ENCODE data around the gene RBM33. TPM values are rescaled to one million over a fixed set of nuclear protein-coding genes. Genes with fewer than 3 reads are reported as not detected.

The RBM33 gene
- total and polyA plus RNA-seq, 2 of the 8 experiments (the other 6 are each of a cell fraction or from before 2014, with no cell fraction given): 16.5 to 64.6 TPM

DNA sequence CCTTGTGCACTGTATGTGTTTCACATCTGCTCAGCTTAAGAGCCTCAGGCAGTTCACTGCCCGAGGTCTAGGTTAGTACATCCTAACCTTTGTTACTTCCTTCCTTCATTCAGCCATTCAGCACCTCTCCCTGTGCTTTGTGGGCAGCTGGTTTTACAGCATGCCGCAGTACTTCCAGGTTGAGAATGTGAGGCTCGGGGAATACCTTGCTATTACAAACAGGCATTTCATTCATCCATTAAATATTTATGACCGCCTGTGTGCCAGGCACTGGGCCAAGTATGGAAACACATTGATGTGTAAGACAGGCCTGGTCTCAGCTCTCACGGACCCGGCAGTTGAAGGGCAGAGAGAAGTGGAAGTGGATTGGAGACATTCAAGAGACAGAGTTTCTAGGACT lies 85.4 kb downstream of the RBM33 start:
- POLR2A ChIA-PET (ENCODE audit: partially characterized antibody): no interaction called here
- TF ChIP-seq PHF8 (conservative IDR thresholded peaks at IDR 0.05; ENCODE audit: low read depth, low read length) (no peak), POLR2A (IDR thresholded peaks at IDR 0.05; ENCODE audit: control extremely low read depth in 1 of 2, low read depth in 2 of 2, low read length in 2 of 2) (no peak), NRF1 (IDR thresholded peaks at IDR 0.05; ENCODE audit: low read depth, low read length) (no peak), BACH1 (IDR thresholded peaks at IDR 0.05; ENCODE audit: low read length) (no peak), CBX5 (IDR thresholded peaks at IDR 0.05; ENCODE audit: low read depth, low read length) (no peak), USF2 (IDR thresholded peaks at IDR 0.05; ENCODE audit: low read length) (no peak), SIX5 (IDR thresholded peaks at IDR 0.05; ENCODE audit: low read depth, low read length) (no peak), GTF2F1 (IDR thresholded peaks at IDR 0.05; ENCODE audit: borderline replicate concordance, low read depth, low read length) (no peak), E2F6 (IDR thresholded peaks at IDR 0.05) (no peak)

More for the DNA sequence above, 85.4 kb downstream of the RBM33 start:
- peaks cover 0 to 5% (median 1%) of the 10 kb centered on the region in 4 experiments; a peak in 2 of 8 replicates for H3K36me3 ChIP-seq (ENCODE audit: control insufficient read depth in 2 of 4, insufficient read depth in 4 of 4, low read length in 3 of 4)
- no peak overlapping the region for H2AFZ ChIP-seq (ENCODE audit: low read length)
- no peak overlapping the region for H4K8ac ChIP-seq (ENCODE audit: extremely low read depth, insufficient read depth, low read length)
- H3K4me2 ChIP-seq (ENCODE audit: insufficient read depth in 1 of 2, low read depth in 2 of 2, low read length in 2 of 2): no peak overlapping the region
- H3K4ac ChIP-seq (replicated peaks; ENCODE audit: insufficient read length, low read depth, low read length): no peak overlapping the region
- H3K9me3 ChIP-seq (ENCODE audit: insufficient read depth in 2 of 2, low read depth in 1 of 2, low read length in 1 of 2): no peaks in the 10 kb centered on the region
- H4K91ac ChIP-seq (replicated peaks; ENCODE audit: insufficient read length, low read length): no peak overlapping the region
- H2AK5ac ChIP-seq (ENCODE audit: low read depth, low read length): no peak overlapping the region
- no peak overlapping the region for H3K4me3 ChIP-seq (ENCODE audit: extremely low read depth in 1 of 4, insufficient read depth in 2 of 4, low read depth in 3 of 4, low read length in 4 of 4)
- WGBS, 2 experiments (ENCODE audit: extremely low coverage in 1 of 2, insufficient coverage in 1 of 2, insufficient read length in 1 of 2, insufficient replicate concordance in 2 of 2, low coverage in 1 of 2, low lambda C conversion rate in 2 of 2, missing lambda C conversion rate in 1 of 2): 90% methylated on average over 6 of the region's 6 CpGs; no CpG with 5 or more reads in 1 of the 2 experiments
- no peak overlapping the region for H3K9ac ChIP-seq (replicated peaks in 1 of 4; ENCODE audit: extremely low read depth in 1 of 4, low read depth in 3 of 4, low read length in 3 of 4)
- no peaks in the 10 kb centered on the region for H3K27me3 ChIP-seq (replicated peaks in 1 of 4; ENCODE audit: control insufficient read depth in 3 of 4, extremely low read depth in 1 of 4, insufficient read depth in 3 of 4, low read length in 3 of 4)
- H2BK120ac ChIP-seq (replicated peaks; ENCODE audit: low read depth, low read length): no peak overlapping the region
- no peak overlapping the region for H4K5ac ChIP-seq (ENCODE audit: insufficient read length, low read depth, low read length)
- H2BK12ac ChIP-seq (ENCODE audit: low read depth, low read length): no peak overlapping the region
- no peak overlapping the region for H3K56ac ChIP-seq (replicated peaks; ENCODE audit: insufficient read length, low read depth, low read length)
- no peak overlapping the region for H3K27ac ChIP-seq (ENCODE audit: low read depth, low read length)
- FAIRE-seq (no peak), DNase-seq (ENCODE audit: low read depth in 1 of 2, low spot score in 2 of 2) (no peak)
- H3K79me2 ChIP-seq (ENCODE audit: control insufficient read depth in 1 of 2, insufficient read depth in 2 of 2, low read length in 2 of 2): peaks cover 0 to 32% of the 10 kb centered on the region in 2 experiments; a peak in 2 of 4 replicates
- no peak overlapping the region for H3K14ac ChIP-seq (ENCODE audit: insufficient read length)
- no peak overlapping the region for H3K18ac ChIP-seq (ENCODE audit: extremely low read depth, low read length)
- no peak overlapping the region for H2BK20ac ChIP-seq (ENCODE audit: low read length)
- peaks cover 5% of the 10 kb centered on the region; the same call in 1 of the 2 replicates for H3K79me1 ChIP-seq (ENCODE audit: low read depth, low read length)
- no peak overlapping the region for H3K23ac ChIP-seq (ENCODE audit: insufficient read length)
- no peak overlapping the region for H2BK15ac ChIP-seq (ENCODE audit: low read length)
- CTCF ChIA-PET (ENCODE audit: partially characterized antibody): interaction anchor here (1.1 to 1.5 kb wide), 5 partner anchors 16 to 186 kb away, joined by 3 to 5 read pairs (median 4); no protein-coding TSS in a partner anchor
- peaks cover 6 to 12% of the 10 kb centered on the region in 2 experiments for H4K20me1 ChIP-seq (replicated peaks in 1 of 2; ENCODE audit: control insufficient read depth in 1 of 2, insufficient read depth in 2 of 2, low read length in 2 of 2)
- no peak overlapping the region; the same call in 1 of the 2 replicates for H2BK5ac ChIP-seq (ENCODE audit: low read depth, low read length)
- no peaks in the 10 kb centered on the region for H3K4me1 ChIP-seq (replicated peaks in 1 of 4; ENCODE audit: control insufficient read depth in 3 of 4, insufficient read depth in 4 of 4, low read length in 3 of 4)
- H3K23me2 ChIP-seq (ENCODE audit: low read depth, low read length): no peaks in the 10 kb centered on the region
